NB4 (cell line): Measurements from ENCODE around the gene RASAL2.

Source experiments
- DNase-seq: peaks from one replicate; pipeline ENCODE4 v3.0.0; 2010; ENCODE audit warnings: low read depth
- H3K4me3 ChIP-seq: one replicate; pipeline ENCODE4 v1.5.1; 2011; ENCODE audit warnings: mild to moderate bottlenecking, low read depth, low read length, moderate library complexity
- CTCF ChIP-seq: IDR thresholded peaks from one replicate; pipeline ENCODE4 v1.5.1; 2012; ENCODE audit warnings: low read depth, low read length
- MAX ChIP-seq: IDR thresholded peaks from 2 replicates; pipeline ENCODE4 v1.6.1; 2011; ENCODE audit warnings: low read depth, low read length
- MYC ChIP-seq: IDR thresholded peaks from 2 replicates; pipeline ENCODE4 v1.6.1; 2011; ENCODE audit warnings: low read depth, low read length
- POLR2A ChIP-seq: IDR thresholded peaks from 2 replicates; pipeline ENCODE4 v1.6.1; 2011; ENCODE audit warnings: mild to moderate bottlenecking; ENCODE audit not compliant: insufficient read length; ENCODE audit errors: extremely low read depth

RASAL2 gene

GRCh38 chr1:178493301-178493741 is 399.4 kb downstream of the RASAL2 start:
- no peak for DNase-seq
- H3K4me3 ChIP-seq: no peak overlapping the region
- TF ChIP-seq POLR2A: no peak
- TF ChIP-seq CTCF: no peak
- no peak for TF ChIP-seq MAX
- TF ChIP-seq MYC: no peak

- TF ChIP-seq MAX (no peak), POLR2A (no peak), MYC (no peak), CTCF (no peak)
- H3K4me3 ChIP-seq: no peak overlapping the region
- DNase-seq: no peak
Measured at GRCh38 chr1:178494569-178494971, 400.7 kb downstream of the RASAL2 start.

- TF ChIP-seq MAX: no peak
- TF ChIP-seq MYC: no peak
- no peak for TF ChIP-seq CTCF
- no peak for TF ChIP-seq POLR2A
- H3K4me3 ChIP-seq: no peak overlapping the region
- DNase-seq: no peak
Measured at GRCh38 chr1:178495158-178495557, 401.3 kb downstream of the RASAL2 start.

GRCh38 chr1:178495741-178496409 is 402.0 kb downstream of the RASAL2 start:
- TF ChIP-seq MAX: no peak
- no peak overlapping the region for H3K4me3 ChIP-seq

GRCh38 chr1:178496410-178497135 is 402.7 kb downstream of the RASAL2 start, which contains the start of gene CLEC20A:
CLEC20A (minus strand) TSS chr1:178496964; CDS start chr1:178496939, 25 bp downstream.
- no peak within 1 kb of the TSS for H3K4me3 ChIP-seq
- no peak for DNase-seq
- TF ChIP-seq POLR2A: no peak
- TF ChIP-seq MYC: no peak
- TF ChIP-seq MAX: no peak
- no peak for TF ChIP-seq CTCF

More at GRCh38 chr1:178495741-178496409, 402.0 kb downstream of the RASAL2 start:
- DNase-seq: no peak

GRCh38 chr1:178497903-178498478 is 404.1 kb downstream of the RASAL2 start:
- no peak for DNase-seq
- no peak overlapping the region for H3K4me3 ChIP-seq
- TF ChIP-seq CTCF (no peak), POLR2A (no peak), MAX (no peak), MYC (no peak)
